ENCODE data around the gene PAMR1. TPM values are rescaled to one million over a fixed set of nuclear protein-coding genes. Genes with fewer than 3 reads are reported as not detected.

Gene PAMR1
- total RNA-seq, 1 experiment from 2014 or later: 0.62 TPM

GRCh38 chr11:35563484-35564244 lies 38.2 kb upstream of the PAMR1 start:
- Histone ChIP-seq H3K27me3 (replicated peaks; ENCODE audit: insufficient read depth, low read depth, low read length, poor library complexity) (peaks cover 14% of the 10 kb centered on the region), H3K27ac (ENCODE audit: low read depth, low read length, poor library complexity, severe bottlenecking) (no peak overlapping the region), H3K9me3 (ENCODE audit: low read depth, low read length, poor library complexity, severe bottlenecking) (no peaks in the 10 kb centered on the region), H3K4me1 (ENCODE audit: insufficient read depth, low read length, poor library complexity, severe bottlenecking) (no peaks in the 10 kb centered on the region), H3K4me3 (ENCODE audit: low read depth, low read length, poor library complexity, severe bottlenecking) (no peak overlapping the region), H3K36me3 (ENCODE audit: insufficient read depth, low read length, poor library complexity, severe bottlenecking) (no peaks in the 10 kb centered on the region)
- BruUV-seq (replicated peaks): no TSS peak
- ChIA-PET CTCF (interaction anchor here (0.5 kb wide), 1 partner anchor 258 kb away, joined by 5 read pairs; no protein-coding TSS in a partner anchor), POLR2A (ENCODE audit: low non-redundant PET) (no interaction called here)
- intact Hi-C loops (cut with micrococcal nuclease; ENCODE audit: unreplicated experiment): no loop called here
- no peak for DNase-seq (ENCODE audit: low spot score)
- no peak for TF ChIP-seq EZH2 (IDR thresholded peaks at IDR 0.05; ENCODE audit: borderline replicate concordance, low read depth, low read length, poor library complexity, severe bottlenecking)
- TF ChIP-seq CTCF (conservative IDR thresholded peaks at IDR 0.05; ENCODE audit: low read depth, low read length): no peak

- POLR2A ChIA-PET (ENCODE audit: low non-redundant PET): no interaction called here
- peaks cover 14% of the 10 kb centered on the region for H3K27me3 ChIP-seq (replicated peaks; ENCODE audit: insufficient read depth, low read depth, low read length, poor library complexity)
- no peak for DNase-seq (ENCODE audit: low spot score)
- H3K4me1 ChIP-seq (ENCODE audit: insufficient read depth, low read length, poor library complexity, severe bottlenecking): no peaks in the 10 kb centered on the region
- TF ChIP-seq CTCF (conservative IDR thresholded peaks at IDR 0.05; ENCODE audit: low read depth, low read length): no peak
- CTCF ChIA-PET: interaction anchor here (0.6 kb wide), 1 partner anchor 246 kb away, joined by 3 read pairs; no protein-coding TSS in a partner anchor
- no peaks in the 10 kb centered on the region for H3K9me3 ChIP-seq (ENCODE audit: low read depth, low read length, poor library complexity, severe bottlenecking)
- H3K4me3 ChIP-seq (ENCODE audit: low read depth, low read length, poor library complexity, severe bottlenecking): no peak overlapping the region
- no peak overlapping the region for H3K27ac ChIP-seq (ENCODE audit: low read depth, low read length, poor library complexity, severe bottlenecking)
- H3K36me3 ChIP-seq (ENCODE audit: insufficient read depth, low read length, poor library complexity, severe bottlenecking): no peaks in the 10 kb centered on the region
- BruUV-seq (replicated peaks): no TSS peak
- intact Hi-C loops (cut with micrococcal nuclease; ENCODE audit: unreplicated experiment): no loop called here
Observed at GRCh38 chr11:35559949-35560348, 34.5 kb upstream of the PAMR1 start.

GRCh38 chr11:35558513-35558912 lies 33.1 kb upstream of the PAMR1 start:
- H3K27ac ChIP-seq (ENCODE audit: low read depth, low read length, poor library complexity, severe bottlenecking): no peak overlapping the region

More at GRCh38 chr11:35558513-35558912, 33.1 kb upstream of the PAMR1 start:
- Histone ChIP-seq H3K4me3 (ENCODE audit: low read depth, low read length, poor library complexity, severe bottlenecking) (no peak overlapping the region), H3K4me1 (ENCODE audit: insufficient read depth, low read length, poor library complexity, severe bottlenecking) (no peaks in the 10 kb centered on the region), H3K9me3 (ENCODE audit: low read depth, low read length, poor library complexity, severe bottlenecking) (no peaks in the 10 kb centered on the region), H3K36me3 (ENCODE audit: insufficient read depth, low read length, poor library complexity, severe bottlenecking) (no peaks in the 10 kb centered on the region), H3K27me3 (replicated peaks; ENCODE audit: insufficient read depth, low read depth, low read length, poor library complexity) (peaks cover 14% of the 10 kb centered on the region)
- intact Hi-C loops (cut with micrococcal nuclease; ENCODE audit: unreplicated experiment): no loop called here
- BruUV-seq (replicated peaks): no TSS peak
- DNase-seq (ENCODE audit: low spot score): no peak
- TF ChIP-seq CTCF (conservative IDR thresholded peaks at IDR 0.05; ENCODE audit: low read depth, low read length) (no peak), EZH2 (IDR thresholded peaks at IDR 0.05; ENCODE audit: borderline replicate concordance, low read depth, low read length, poor library complexity, severe bottlenecking) (no peak)
- CTCF ChIA-PET: interaction anchor here (0.6 kb wide), 1 partner anchor 264 kb away, joined by 4 read pairs; no protein-coding TSS in a partner anchor
- POLR2A ChIA-PET (ENCODE audit: low non-redundant PET): no interaction called here

All from A673 (cell line).